Kidney (tissue), 14 donors: Measurements from ENCODE around the gene ANKRD11. TPM values are rescaled to one million over a fixed set of nuclear protein-coding genes. Genes with fewer than 3 reads are reported as not detected.

ENCODE experiments used
- DNase-seq, 5 donors: peaks; one replicate each; pipeline ENCODE4 v3.0.0-alpha.2; 2013 to 2020
- FAIRE-seq: peaks from 2 replicates; lab custom pipeline; 2012; peaks lifted over from hg19 to GRCh38; lab: Jason Lieb, UNC
- H3K27ac ChIP-seq, 2 donors: one replicate each; pipeline ENCODE4 v1.7.0; 2013; ENCODE audit warnings: low read depth in 2 of 2, low read length in 2 of 2, inconsistent platforms in 1 of 2
- H3K27me3 ChIP-seq: one replicate; pipeline ENCODE4 v1.7.1; 2013; ENCODE audit warnings: low read length, inconsistent platforms; ENCODE audit not compliant: control insufficient read depth, insufficient read depth
- H3K36me3 ChIP-seq, 3 donors: one replicate each; pipeline versions ENCODE4 v1.7.0 to v1.7.1; 2013; ENCODE audit warnings: low read length in 3 of 3, control low read depth in 1 of 3, inconsistent platforms in 1 of 3; ENCODE audit not compliant: insufficient read depth in 3 of 3, control insufficient read depth in 2 of 3
- H3K4me1 ChIP-seq, 3 donors: one replicate each; pipeline versions ENCODE4 v1.7.0 to v1.7.1; 2013; ENCODE audit warnings: low read length in 3 of 3, inconsistent platforms in 1 of 3, low read depth in 1 of 3; ENCODE audit not compliant: control insufficient read depth in 2 of 3, insufficient read depth in 2 of 3
- H3K4me3 ChIP-seq, 3 donors: one replicate each; pipeline versions ENCODE4 v1.7.0 to v1.8.1; 2013; ENCODE audit warnings: low read length in 3 of 3, control low read depth in 1 of 3, inconsistent platforms in 1 of 3
- H3K9ac ChIP-seq, 3 donors: one replicate each; pipeline versions ENCODE4 v1.7.0 to v1.7.1; 2013; ENCODE audit warnings: low read length in 3 of 3, control low read depth in 1 of 3, inconsistent platforms in 1 of 3
- H3K9me3 ChIP-seq, 3 donors: one replicate each; pipeline versions ENCODE4 v1.7.0 to v1.7.1; 2013; ENCODE audit warnings: low read length in 3 of 3, control low read depth in 1 of 3, inconsistent platforms in 1 of 3; ENCODE audit not compliant: control insufficient read depth in 2 of 3, insufficient read depth in 1 of 3
- intact Hi-C: fragments of 100-400 bp; cut with DNase I; formaldehyde crosslinking; loops from one replicate; pipeline ENCODE4 v1.11.1; 2022
- polyA plus RNA-seq: library from polyadenylated mRNA; stranded (reverse); fragments of 350-450 nt; fragmentation: Illumina TruSeq; extraction: RNeasy Lipid Tissue Mini Kit (QIAGEN cat#74804); gene quantifications from one replicate; pipeline ENCODE4 v1.2.3, GENCODE V29; 2014; ENCODE audit warnings: low read depth, low replicate concordance; ENCODE audit not compliant: insufficient read depth
- total RNA-seq: library from RNA; stranded (reverse); fragmentation: NEBNext Ultra II Directional; extraction: Animal tissue kit (Norgen Biotek cat#: 25700); gene quantifications from one replicate; pipeline ENCODE4 v1.2.1, GENCODE V29; 2021
- TF ChIP-seq, protein P1 (sequence below): IDR thresholded peaks from 3 replicates; pipeline ENCODE4 v1.5.1; 2012; ENCODE audit warnings: mild to moderate bottlenecking, moderate library complexity, borderline replicate concordance; ENCODE audit not compliant: insufficient read depth; ENCODE audit errors: extremely low read depth
- donor health status: control.
- donor health status: control.
- donor health status: control.
- donor health status: control.
- donor health status: control.
- donor health status: DM: yes; HTN: yes; CAD: no.
- donor health status: Normal renal cell carcinoma (clear cell type).

The ANKRD11 gene
- total and polyA plus RNA-seq, 2 donors from 2014 or later: 36.2 to 154 TPM

DNA sequence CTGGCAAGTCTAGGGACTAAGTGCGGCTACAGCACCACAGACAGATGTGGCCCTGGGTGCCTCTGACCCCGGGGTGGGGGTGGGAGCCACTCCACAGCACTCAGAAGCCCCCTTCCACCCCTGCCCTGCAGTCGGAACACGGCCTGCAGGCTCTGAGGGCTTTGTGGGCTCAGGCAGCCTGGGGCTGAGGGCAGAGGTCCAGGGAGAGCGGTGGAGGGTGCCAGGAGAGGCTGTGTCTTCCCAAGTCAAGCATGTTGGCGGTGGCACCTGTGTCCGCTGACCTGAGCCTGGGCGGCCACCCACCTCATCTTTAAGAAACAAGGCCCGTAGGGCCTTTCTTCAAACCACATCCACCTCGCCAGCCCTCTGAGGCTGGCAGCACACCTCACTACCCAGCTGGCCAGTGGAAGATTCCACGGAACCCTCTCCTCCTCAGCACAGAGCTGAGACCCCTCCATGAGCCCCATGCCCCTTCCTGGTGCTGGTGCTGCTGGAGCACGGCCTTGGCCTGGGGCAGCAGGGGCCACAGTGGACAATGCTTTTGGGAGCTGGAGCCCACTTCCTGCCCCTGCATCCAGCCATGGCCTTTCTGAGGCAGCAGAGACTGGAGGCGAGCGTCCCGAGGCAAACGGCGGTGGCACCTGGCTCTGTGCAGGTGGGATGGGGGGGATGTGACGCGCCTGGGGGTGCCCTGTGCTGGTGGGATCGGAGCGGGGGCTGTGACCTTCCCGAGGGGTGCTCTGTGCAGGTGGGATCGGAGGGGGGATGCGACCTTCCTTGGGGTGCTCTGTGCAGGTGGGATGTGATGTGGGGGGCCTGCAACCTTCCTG is 195.1 kb downstream of the ANKRD11 start:
- no peak overlapping the region for H3K9ac ChIP-seq
- H3K27ac ChIP-seq: no peak overlapping the region
- intact Hi-C loops: no loop called here
- FAIRE-seq (no peak), DNase-seq (peak in 1 of 5 donors; percentile 78)
- no peak overlapping the region for H3K4me3 ChIP-seq
- no peaks in the 10 kb centered on the region for H3K27me3 ChIP-seq
- TF ChIP-seq, protein P1, sequence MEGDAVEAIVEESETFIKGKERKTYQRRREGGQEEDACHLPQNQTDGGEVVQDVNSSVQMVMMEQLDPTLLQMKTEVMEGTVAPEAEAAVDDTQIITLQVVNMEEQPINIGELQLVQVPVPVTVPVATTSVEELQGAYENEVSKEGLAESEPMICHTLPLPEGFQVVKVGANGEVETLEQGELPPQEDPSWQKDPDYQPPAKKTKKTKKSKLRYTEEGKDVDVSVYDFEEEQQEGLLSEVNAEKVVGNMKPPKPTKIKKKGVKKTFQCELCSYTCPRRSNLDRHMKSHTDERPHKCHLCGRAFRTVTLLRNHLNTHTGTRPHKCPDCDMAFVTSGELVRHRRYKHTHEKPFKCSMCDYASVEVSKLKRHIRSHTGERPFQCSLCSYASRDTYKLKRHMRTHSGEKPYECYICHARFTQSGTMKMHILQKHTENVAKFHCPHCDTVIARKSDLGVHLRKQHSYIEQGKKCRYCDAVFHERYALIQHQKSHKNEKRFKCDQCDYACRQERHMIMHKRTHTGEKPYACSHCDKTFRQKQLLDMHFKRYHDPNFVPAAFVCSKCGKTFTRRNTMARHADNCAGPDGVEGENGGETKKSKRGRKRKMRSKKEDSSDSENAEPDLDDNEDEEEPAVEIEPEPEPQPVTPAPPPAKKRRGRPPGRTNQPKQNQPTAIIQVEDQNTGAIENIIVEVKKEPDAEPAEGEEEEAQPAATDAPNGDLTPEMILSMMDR: no peak
- no peaks in the 10 kb centered on the region for H3K9me3 ChIP-seq
- no peaks in the 10 kb centered on the region for H3K36me3 ChIP-seq
- no peaks in the 10 kb centered on the region for H3K4me1 ChIP-seq

DNA sequence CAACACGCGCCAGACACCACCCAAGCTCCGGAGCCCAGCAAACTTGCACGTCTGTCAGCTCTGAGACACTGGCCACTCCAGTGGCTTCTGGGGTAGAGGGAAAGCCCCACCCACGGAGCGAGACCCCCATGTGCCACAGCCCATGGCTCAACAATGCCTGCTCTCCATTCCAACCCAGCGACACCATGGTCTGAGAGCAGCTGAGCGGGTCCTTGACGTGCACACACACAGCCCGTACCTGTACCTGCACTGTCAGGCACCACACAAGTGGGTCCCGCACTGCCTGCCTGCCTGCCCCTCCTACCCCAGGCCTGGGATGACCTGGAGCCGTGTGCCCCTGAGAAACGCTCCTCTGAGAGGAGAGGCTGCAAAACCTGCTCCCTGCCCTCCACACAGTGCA is 195.9 kb downstream of the ANKRD11 start:
- intact Hi-C loops: no loop called here
- DNase-seq (peak in 1 of 5 donors; percentile 59), FAIRE-seq (no peak)
- H3K36me3 ChIP-seq: no peaks in the 10 kb centered on the region
- no peaks in the 10 kb centered on the region for H3K4me1 ChIP-seq
- no peak overlapping the region for H3K27ac ChIP-seq
- H3K9me3 ChIP-seq: no peaks in the 10 kb centered on the region
- H3K9ac ChIP-seq: no peak overlapping the region
- no peak overlapping the region for H3K4me3 ChIP-seq
- no peaks in the 10 kb centered on the region for H3K27me3 ChIP-seq
- TF ChIP-seq, protein P1: no peak

DNA sequence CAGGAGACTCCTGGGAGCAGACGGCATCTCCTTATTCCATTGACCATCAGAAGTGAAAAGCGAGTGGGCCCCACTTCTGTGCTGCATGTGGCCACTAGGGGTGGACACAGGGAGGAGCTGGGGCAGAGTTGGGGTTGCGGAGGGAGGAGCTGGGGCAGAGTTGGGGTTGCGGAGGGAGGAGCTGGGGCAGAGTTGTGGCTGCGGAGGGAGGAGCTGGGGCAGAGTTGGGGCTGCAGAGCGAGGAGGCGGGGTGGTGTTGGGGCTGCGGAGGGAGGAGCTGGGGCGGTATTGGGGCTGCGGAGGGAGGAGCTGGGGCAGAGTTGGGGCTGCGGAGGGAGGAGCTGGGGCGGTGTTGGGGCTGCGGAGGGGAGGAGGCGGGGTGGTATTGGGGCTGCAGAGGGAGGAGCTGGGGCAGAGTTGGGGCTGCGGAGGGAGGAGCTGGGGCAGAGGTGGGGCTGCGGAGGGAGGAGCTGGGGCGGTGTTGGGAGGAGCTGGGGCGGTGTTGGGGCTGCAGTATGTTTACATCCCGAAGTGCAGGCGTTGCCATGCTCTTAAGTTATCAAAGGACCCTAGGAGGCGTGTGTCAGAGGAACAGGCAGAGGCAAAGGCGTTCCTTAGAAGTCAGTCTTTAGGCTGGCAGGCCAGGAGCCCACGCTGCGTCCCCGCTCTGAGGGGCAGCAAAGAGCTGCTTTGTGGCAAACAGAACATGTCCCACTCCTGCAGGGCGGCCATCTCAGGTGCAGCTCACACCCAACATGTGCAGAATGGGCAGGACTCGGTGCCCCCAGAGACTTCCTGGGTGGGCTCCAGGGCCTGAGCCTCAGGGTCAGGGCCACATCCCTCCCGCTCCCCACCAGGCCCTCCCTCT is 196.9 kb downstream of the ANKRD11 start:
- Histone ChIP-seq H3K9ac (no peak overlapping the region), H3K27me3 (no peaks in the 10 kb centered on the region), H3K36me3 (peaks cover 3 to 5% (median 5%) of the 10 kb centered on the region in 3 donors), H3K4me1 (no peaks in the 10 kb centered on the region), H3K4me3 (no peak overlapping the region), H3K27ac (no peak overlapping the region), H3K9me3 (no peaks in the 10 kb centered on the region)
- TF ChIP-seq, protein P1: no peak
- intact Hi-C loops: no loop called here
- DNase-seq (peak in 1 of 5 donors; percentile 53), FAIRE-seq (no peak)
